HEK293 (cell line): ENCODE results near the gene ID1.

Source experiments
- SCRT1 ChIP-seq: fragments of 450-650 bp; formaldehyde crosslinking; IDR thresholded peaks from 2 replicates; pipeline ENCODE4 v1.5.1; 2016; ENCODE audit warnings: missing biosample characterization, missing genetic modification characterization, borderline replicate concordance
- ZNF19 ChIP-seq: fragments of 450-650 bp; formaldehyde crosslinking; IDR thresholded peaks from 2 replicates; pipeline ENCODE4; 2016; ENCODE audit warnings: missing biosample characterization, missing genetic modification characterization, low read depth
- ZNF214 ChIP-seq: fragments of 450-650 bp; formaldehyde crosslinking; IDR thresholded peaks from 2 replicates; pipeline ENCODE4 v1.5.1; 2017; ENCODE audit warnings: missing biosample characterization, mild to moderate bottlenecking, missing genetic modification characterization, borderline replicate concordance
- ZNF292 ChIP-seq: fragments of 450-650 bp; formaldehyde crosslinking; IDR thresholded peaks from 2 replicates; pipeline ENCODE4 v1.5.1; 2016; ENCODE audit warnings: low read depth, missing biosample characterization, missing genetic modification characterization, borderline replicate concordance
- TF ChIP-seq, protein P1 (sequence below): fragments of 450-650 bp; formaldehyde crosslinking; IDR thresholded peaks from 2 replicates; pipeline ENCODE4 v1.5.1; 2016; ENCODE audit warnings: missing biosample characterization, missing genetic modification characterization

DNA sequence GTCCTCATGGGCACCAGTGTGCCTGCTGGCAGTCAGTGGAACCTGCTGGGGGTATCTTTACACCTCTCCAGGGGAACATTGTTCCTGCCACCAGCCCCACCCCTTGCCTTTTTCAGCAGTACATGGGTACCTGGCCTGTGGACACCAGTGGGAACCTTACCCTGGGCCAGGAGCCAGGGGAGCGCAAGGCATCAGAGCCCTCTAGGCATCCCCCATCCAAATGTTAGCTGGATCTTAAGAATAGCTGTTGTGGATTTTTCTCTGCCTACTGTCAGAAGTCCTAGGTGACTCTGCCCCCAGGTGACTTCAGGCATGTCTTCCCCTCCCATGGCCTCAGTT lies 38.8 kb upstream of the ID1 start:
- TF ChIP-seq SCRT1 (tag by site-specific recombination): no peak
- TF ChIP-seq, protein P1, sequence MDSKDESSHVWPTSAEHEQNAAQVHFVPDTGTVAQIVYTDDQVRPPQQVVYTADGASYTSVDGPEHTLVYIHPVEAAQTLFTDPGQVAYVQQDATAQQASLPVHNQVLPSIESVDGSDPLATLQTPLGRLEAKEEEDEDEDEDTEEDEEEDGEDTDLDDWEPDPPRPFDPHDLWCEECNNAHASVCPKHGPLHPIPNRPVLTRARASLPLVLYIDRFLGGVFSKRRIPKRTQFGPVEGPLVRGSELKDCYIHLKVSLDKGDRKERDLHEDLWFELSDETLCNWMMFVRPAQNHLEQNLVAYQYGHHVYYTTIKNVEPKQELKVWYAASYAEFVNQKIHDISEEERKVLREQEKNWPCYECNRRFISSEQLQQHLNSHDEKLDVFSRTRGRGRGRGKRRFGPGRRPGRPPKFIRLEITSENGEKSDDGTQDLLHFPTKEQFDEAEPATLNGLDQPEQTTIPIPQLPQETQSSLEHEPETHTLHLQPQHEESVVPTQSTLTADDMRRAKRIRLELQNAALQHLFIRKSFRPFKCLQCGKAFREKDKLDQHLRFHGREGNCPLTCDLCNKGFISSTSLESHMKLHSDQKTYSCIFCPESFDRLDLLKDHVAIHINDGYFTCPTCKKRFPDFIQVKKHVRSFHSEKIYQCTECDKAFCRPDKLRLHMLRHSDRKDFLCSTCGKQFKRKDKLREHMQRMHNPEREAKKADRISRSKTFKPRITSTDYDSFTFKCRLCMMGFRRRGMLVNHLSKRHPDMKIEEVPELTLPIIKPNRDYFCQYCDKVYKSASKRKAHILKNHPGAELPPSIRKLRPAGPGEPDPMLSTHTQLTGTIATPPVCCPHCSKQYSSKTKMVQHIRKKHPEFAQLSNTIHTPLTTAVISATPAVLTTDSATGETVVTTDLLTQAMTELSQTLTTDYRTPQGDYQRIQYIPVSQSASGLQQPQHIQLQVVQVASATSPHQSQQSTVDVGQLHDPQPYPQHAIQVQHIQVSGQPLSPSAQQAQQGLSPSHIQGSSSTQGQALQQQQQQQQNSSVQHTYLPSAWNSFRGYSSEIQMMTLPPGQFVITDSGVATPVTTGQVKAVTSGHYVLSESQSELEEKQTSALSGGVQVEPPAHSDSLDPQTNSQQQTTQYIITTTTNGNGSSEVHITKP (tag by site-specific recombination): no peak
- no peak for TF ChIP-seq ZNF214 (tag by site-specific recombination)
- no peak for TF ChIP-seq ZNF292 (tag by site-specific recombination)
- no peak for TF ChIP-seq ZNF19 (tag by site-specific recombination)
